Caco-2 (cell line): ENCODE results near the gene NRXN3. TPM values are rescaled to one million over a fixed set of nuclear protein-coding genes. Genes with fewer than 3 reads are reported as not detected.

Source experiments
- BruUV-seq: library from RNA; stranded (reverse); fragments of 400-500 nt; replicated peaks from 2 replicates; lab custom pipeline; 2021; lab: Mats Ljungman, UMichigan
- CTCF ChIA-PET: fragments of 300-600 bp; sonication (Branson Sonifier 250); formaldehyde crosslinking; loops from one replicate; lab custom pipeline; 2022; ENCODE audit warnings: antibody characterized with exemption; lab: Charles Lee
- POLR2A ChIA-PET: fragments of 300-600 bp; sonication (Branson Sonifier 250); formaldehyde crosslinking; loops from one replicate; lab custom pipeline; 2022; ENCODE audit warnings: antibody characterized with exemption; lab: Charles Lee
- DNase-seq, 2 experiments: peaks; one replicate each; pipeline versions ENCODE4 v3.0.0 to v3.0.0-alpha.2; 2020 to 2022
- H3K27me3 ChIP-seq: replicated peaks from 2 replicates; pipeline ENCODE4 v1.6.0; 2011; ENCODE audit warnings: low read length; ENCODE audit not compliant: control insufficient read depth, insufficient read depth
- H3K36me3 ChIP-seq: 2 replicates; pipeline ENCODE4 v1.5.1; 2011; ENCODE audit warnings: low read length; ENCODE audit not compliant: control insufficient read depth, insufficient read depth
- H3K4me1 ChIP-seq: fragments of 250-450 bp; sonication (Bioruptor Pico); 2 replicates; pipeline ENCODE4 v1.5.1; 2020; ENCODE audit warnings: mild to moderate bottlenecking
- H3K4me3 ChIP-seq: 2 replicates; pipeline ENCODE4 v1.5.1; 2011; ENCODE audit warnings: low read depth, mild to moderate bottlenecking, control low read depth, low read length
- H3K9me3 ChIP-seq: fragments of 250-450 bp; sonication (Bioruptor Pico); 2 replicates; pipeline ENCODE4 v1.5.1; 2020; ENCODE audit warnings: mild to moderate bottlenecking, moderate library complexity
- H3K27ac Mint-ChIP-seq: one replicate; pipeline ENCODE4 v1.8.0; 2022; ENCODE audit warnings: mixed read lengths; ENCODE audit not compliant: unreplicated experiment
- H3K27me3 Mint-ChIP-seq: one replicate; pipeline ENCODE4 v1.8.0; 2022; ENCODE audit warnings: mixed read lengths; ENCODE audit not compliant: insufficient read depth, unreplicated experiment
- H3K36me3 Mint-ChIP-seq: one replicate; pipeline ENCODE4 v1.8.0; 2022; ENCODE audit warnings: mild to moderate bottlenecking, mixed read lengths; ENCODE audit not compliant: insufficient read depth, unreplicated experiment
- H3K4me1 Mint-ChIP-seq: one replicate; pipeline ENCODE4 v1.8.0; 2022; ENCODE audit warnings: low read depth, mixed read lengths; ENCODE audit not compliant: unreplicated experiment
- H3K4me3 Mint-ChIP-seq: one replicate; pipeline ENCODE4 v1.8.0; 2022; ENCODE audit warnings: mild to moderate bottlenecking, moderate library complexity, mixed read lengths; ENCODE audit not compliant: unreplicated experiment
- H3K9me3 Mint-ChIP-seq: one replicate; pipeline ENCODE4 v1.8.0; 2022; ENCODE audit warnings: mixed read lengths; ENCODE audit not compliant: unreplicated experiment
- CTCF ChIP-seq, 2 experiments: fragments of 200-600 bp in 1 of 2; IDR thresholded peaks; 1 replicate in 1 of 2; 2 replicates in 1 of 2; pipeline versions ENCODE4 v1.5.1 to v1.8.0; 2011 to 2022; ENCODE audit warnings: antibody characterized with exemption in 1 of 2, control low read depth in 1 of 2, inconsistent platforms in 1 of 2, low read depth in 1 of 2, low read length in 1 of 2, mild to moderate bottlenecking in 1 of 2, moderate library complexity in 1 of 2; ENCODE audit not compliant: insufficient read depth in 1 of 2, severe bottlenecking in 1 of 2, unreplicated experiment in 1 of 2
- intact Hi-C: fragments of 100-400 bp; cut with micrococcal nuclease; formaldehyde crosslinking; loops from one replicate; pipeline ENCODE4 v1.10.0; 2022; ENCODE audit not compliant: unreplicated experiment
- total RNA-seq: library from RNA; stranded (reverse); gene quantifications from 2 replicates; pipeline ENCODE4 v1.2.3, GENCODE V29; 2022

Gene NRXN3
- total RNA-seq, 1 experiment from 2014 or later: 12.4 TPM

DNA sequence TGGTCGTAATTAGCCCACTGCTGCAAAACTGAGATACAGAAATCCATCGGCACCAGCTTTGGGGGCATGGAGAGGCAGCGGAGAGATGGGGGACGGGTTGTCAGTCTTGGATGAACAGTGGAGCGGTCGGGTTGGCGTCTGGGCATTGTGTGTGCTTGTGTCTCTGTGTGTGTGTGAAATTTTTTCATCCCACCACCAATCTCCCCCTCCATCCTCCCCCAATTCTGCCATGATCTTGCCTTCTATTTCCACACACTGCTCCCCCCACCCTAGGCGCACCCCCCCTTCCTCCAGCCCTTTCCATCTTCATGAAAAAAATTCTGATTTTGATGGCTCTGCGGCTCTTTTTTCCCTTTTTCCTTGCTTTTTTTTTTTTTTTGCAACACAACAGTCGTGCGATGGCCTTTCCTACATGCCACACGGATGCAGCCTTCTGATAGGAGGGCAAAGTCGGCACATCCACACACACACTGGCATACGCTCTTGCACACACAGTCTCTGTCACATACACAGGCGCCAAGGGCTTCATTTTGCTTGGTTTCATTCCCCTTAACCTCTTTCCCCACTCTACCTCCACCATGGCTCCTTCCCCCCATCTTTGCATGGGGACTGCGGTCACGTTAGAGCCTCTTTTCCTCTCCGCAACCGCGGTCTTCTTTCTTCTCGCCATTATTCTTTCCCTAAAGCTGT, 3.3 kb downstream of the NRXN3 start:
- Mint-ChIP-seq H3K27me3 (peaks cover 28% of the 10 kb centered on the region), H3K27ac (no peak overlapping the region), H3K9me3 (no peaks in the 10 kb centered on the region), H3K4me3 (no peak overlapping the region), H3K36me3 (no peaks in the 10 kb centered on the region), H3K4me1 (no peaks in the 10 kb centered on the region)
- DNase-seq: no peak
- intact Hi-C loops: no loop called here
- CTCF ChIA-PET: no interaction called here
- Histone ChIP-seq H3K36me3 (no peaks in the 10 kb centered on the region), H3K4me3 (no peak overlapping the region), H3K4me1 (no peaks in the 10 kb centered on the region), H3K9me3 (no peaks in the 10 kb centered on the region), H3K27me3 (no peaks in the 10 kb centered on the region)
- BruUV-seq: no TSS peak
- TF ChIP-seq CTCF (IDR thresholded peaks at IDR 0.05; ENCODE audit: insufficient read depth in 1 of 2, low read depth in 1 of 2, low read length in 1 of 2, severe bottlenecking in 1 of 2, unreplicated experiment in 1 of 2): no peak
- POLR2A ChIA-PET: no interaction called here

DNA sequence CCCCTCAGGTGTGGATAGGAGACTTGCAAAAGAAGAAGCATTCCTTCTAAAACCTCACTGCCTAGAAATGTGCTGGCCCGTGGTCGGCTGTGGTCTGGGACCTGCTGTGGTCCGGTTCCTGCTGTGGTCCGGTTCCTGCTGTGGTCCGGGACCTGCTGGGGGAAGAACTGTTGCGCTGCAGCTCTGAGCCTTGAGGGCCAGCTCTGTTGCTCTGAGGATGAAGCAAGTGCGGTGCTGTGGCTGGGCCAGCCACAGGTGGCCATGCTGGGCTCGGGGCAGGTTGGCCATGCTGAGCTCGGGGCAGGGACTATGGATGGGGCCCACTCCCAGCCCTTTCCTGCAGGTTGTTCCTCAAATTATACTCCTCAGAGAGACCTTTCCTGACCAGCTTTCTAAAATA, 5.2 kb downstream of the NRXN3 start:
- Histone ChIP-seq H3K4me1 (no peaks in the 10 kb centered on the region), H3K27me3 (no peaks in the 10 kb centered on the region), H3K36me3 (no peaks in the 10 kb centered on the region), H3K4me3 (no peak overlapping the region), H3K9me3 (no peaks in the 10 kb centered on the region)
- BruUV-seq: no TSS peak
- Mint-ChIP-seq H3K36me3 (no peaks in the 10 kb centered on the region), H3K4me1 (no peaks in the 10 kb centered on the region), H3K27ac (no peak overlapping the region), H3K9me3 (no peaks in the 10 kb centered on the region), H3K27me3 (peaks cover 30% of the 10 kb centered on the region), H3K4me3 (no peak overlapping the region)
- POLR2A ChIA-PET: no interaction called here
- DNase-seq: no peak
- no peak for TF ChIP-seq CTCF (IDR thresholded peaks at IDR 0.05; ENCODE audit: insufficient read depth in 1 of 2, low read depth in 1 of 2, low read length in 1 of 2, severe bottlenecking in 1 of 2, unreplicated experiment in 1 of 2)
- CTCF ChIA-PET: no interaction called here
- intact Hi-C loops: no loop called here

DNA sequence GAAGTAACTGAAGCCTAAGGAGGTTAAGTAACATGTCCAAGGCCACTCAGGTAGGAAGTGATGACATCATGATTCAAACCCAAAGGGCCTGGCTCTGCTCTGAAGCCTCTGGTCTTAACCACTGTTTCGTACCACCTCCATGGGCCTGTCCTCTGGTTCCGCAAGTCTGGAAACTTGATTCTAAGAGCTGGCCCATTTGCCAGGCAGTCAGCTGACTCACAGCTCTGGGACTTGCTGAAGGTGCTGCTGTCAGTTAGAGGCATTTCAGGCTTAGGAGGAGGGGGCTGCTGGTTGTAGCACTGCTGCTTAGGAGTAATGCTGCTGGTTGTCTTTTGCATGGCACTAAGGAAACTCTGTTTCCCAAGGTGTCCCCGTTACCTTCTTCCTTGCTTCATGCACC, 7.9 kb downstream of the NRXN3 start:
- Mint-ChIP-seq H3K9me3 (no peaks in the 10 kb centered on the region), H3K4me3 (no peak overlapping the region), H3K27ac (no peak overlapping the region), H3K36me3 (no peaks in the 10 kb centered on the region), H3K27me3 (peaks cover 26% of the 10 kb centered on the region), H3K4me1 (no peaks in the 10 kb centered on the region)
- intact Hi-C loops: no loop called here
- Histone ChIP-seq H3K4me1 (no peaks in the 10 kb centered on the region), H3K9me3 (no peaks in the 10 kb centered on the region), H3K4me3 (no peak overlapping the region), H3K27me3 (no peaks in the 10 kb centered on the region), H3K36me3 (no peaks in the 10 kb centered on the region)
- no TSS peak for BruUV-seq
- POLR2A ChIA-PET: no interaction called here
- DNase-seq: no peak
- CTCF ChIA-PET: no interaction called here
- no peak for TF ChIP-seq CTCF (IDR thresholded peaks at IDR 0.05; ENCODE audit: insufficient read depth in 1 of 2, low read depth in 1 of 2, low read length in 1 of 2, severe bottlenecking in 1 of 2, unreplicated experiment in 1 of 2)
